NCI-H1694 (cell line): ENCODE data around the gene CHRNA4.
"Not testable (repeated sequence)": the region's sequence is repeated elsewhere in the genome, so short reads cannot be mapped to it uniquely, and the experiment has no call there.

Experiments used
- DNase-seq: peaks from one replicate; lab custom pipeline; 2025; lab: John Stamatoyannopoulos, UW

CHRNA4 gene

GRCh38 chr20:63348828-63349515, 12.2 kb downstream of the CHRNA4 start:
- DNase-seq, result no peak

GRCh38 chr20:63347950-63348827, 13.0 kb downstream of the CHRNA4 start:
- no peak for DNase-seq

DNA sequence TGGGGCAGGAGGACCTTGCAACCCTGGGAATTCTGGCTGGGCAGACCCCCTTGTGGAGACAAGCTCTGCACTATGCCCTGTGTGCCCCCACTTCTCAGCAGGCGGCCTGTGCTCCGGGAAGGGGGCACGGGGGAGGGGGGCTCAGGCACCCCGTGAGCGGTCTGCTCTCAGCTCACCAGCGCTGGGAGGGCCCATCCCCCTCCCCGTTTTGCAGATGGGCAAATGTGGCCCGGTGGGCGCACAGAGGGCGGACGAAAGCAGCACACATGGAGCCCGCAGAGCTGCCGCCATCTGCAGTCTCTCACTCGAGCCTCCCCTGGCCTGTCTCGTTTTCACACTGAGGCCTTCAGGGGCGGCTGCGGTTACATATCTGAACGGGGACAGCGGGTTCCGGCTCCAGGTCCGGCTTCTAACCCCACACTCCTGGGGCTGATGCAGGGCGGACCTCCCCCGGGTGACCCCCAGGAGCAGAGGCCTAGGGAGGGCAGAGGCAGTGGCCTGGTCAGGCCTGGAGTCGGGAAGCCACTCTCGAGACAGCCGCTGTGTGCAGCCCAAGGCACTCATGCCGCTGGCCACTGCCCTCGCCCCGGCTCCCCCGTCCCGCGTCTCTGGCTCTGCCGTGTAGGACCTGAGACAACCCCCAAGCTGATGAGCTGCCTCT, 13.9 kb downstream of the CHRNA4 start:
- no peak for DNase-seq

DNA sequence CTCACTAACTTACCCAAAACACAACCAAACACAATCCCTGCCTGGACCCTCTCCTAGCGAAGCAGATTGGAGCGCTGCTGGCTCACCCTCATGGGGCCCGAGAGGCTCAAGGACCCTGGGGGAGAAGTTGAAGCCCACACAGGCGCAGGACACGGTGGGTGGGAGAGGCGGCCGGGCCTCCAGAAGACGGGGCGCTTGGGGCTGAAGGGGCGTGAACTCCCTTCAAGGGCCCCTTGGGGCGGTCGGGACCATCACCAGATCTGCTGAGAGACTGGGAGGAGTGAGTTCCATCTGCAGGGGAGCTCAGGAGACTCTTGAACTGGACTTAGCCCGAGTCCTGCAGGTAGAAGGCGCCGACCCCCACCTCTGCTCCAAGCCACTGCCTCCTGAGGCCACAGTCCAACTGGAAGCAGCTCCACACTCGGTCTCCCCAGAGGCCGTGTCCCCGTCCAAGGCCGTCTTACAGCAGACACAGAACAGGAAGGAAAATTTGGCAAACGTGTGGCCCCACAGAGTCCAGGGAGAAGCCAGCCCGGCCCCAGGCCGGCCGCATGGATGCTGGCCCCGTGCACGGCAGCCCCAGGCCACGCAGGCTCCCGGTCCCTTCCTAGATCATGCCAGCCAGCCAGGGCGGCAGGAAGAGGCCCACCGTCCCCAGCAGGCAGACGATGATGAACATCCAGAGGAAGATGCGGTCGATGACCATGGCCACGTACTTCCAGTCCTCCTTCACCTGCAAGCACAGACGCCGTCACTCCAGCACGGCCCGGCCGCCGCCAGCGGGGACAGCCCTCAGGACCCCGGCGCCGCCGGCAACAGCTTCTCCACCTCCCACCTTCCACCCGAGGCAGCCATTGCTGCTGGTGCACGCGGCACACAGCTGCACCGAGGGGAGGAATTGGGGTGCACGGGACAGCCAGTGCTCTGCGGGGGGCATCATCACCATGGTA, 14.7 kb downstream of the CHRNA4 start:
- DNase-seq, result no peak

- no peak for DNase-seq
Observed at GRCh38 chr20:63345328-63346100, 15.6 kb downstream of the CHRNA4 start.

DNA sequence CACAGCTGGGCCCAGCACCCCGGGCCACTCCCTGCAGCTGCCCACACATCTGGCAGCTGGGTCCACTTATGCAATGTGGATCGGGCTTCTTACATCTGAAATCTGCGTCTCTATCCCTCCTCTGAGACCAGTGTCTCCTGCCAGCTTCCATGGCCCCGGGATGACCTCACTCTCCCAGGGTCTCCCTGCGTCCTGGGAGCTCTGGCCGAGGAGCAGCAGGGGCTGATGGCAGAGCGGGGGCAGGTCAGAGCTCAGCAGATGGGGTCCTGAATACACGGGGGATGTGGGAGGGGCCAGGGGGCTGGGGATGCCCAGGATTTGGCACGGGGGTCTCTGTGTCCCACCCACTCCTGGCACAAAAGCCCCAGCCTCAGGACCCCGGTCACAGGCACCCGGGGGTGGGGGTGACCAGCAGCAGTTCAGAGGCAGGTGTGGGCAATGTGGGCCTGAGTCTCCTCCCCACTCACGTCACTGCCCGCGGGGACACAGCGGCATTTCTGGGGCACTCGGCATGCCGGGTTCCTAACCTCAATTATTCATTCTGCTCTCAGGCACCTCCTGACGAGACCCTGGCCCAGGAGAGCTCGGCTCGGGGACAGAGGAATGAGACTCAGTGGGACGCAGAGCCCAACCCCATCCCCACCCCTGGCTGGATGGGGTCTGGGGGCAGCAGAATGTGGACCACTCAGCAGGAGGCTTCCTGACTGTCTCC, 16.4 kb downstream of the CHRNA4 start:
- no peak for DNase-seq

DNA sequence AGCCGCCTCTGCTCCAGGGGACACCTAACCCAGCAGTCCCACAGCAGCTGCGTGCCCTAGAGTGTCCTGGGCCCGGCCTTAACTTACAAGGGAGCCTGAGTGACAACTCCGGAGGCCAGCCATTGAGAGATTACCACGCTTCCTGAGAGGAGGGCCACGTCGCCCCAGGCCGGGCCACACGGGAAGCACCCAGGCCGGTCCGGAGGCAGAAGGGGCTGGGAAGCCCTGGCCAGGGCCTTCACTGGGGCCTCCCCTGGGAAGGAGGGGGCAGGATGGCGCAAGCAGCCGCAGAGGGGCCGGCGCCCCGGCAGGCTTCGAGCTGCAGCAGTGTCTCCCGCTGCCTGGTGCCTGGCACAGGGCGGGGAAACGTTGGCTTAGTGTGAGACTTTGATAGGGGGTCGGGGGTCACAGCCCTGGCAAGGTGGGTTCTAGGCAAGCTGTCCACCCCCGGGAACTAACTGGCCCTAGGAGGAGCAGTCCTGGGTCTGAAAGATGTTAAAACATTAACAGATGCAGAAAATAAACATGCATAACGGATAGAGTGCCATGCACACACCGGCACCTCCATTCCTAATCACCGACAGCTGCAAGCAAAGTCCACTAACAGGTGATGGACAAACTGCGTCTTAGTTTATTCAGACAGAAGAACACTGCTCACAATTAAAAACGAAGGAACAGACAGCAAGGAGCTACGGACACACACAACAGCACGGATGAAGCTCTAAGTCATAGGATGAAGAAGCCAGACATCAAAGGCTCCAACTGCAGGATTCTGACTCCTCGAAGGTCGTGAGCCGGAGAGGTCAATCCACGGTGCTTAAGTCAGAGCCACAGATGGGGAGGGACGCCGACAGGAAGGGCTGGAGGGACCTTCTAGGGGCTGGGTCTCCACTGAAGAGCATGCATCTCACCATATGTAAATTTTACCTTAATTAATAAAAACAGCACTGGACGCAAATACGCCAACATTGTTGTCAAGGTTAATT, 17.4 kb downstream of the CHRNA4 start:
- no peak for DNase-seq

- DNase-seq, result no peak
Observed at GRCh38 chr20:63342561-63343459, 18.3 kb downstream of the CHRNA4 start.

DNA sequence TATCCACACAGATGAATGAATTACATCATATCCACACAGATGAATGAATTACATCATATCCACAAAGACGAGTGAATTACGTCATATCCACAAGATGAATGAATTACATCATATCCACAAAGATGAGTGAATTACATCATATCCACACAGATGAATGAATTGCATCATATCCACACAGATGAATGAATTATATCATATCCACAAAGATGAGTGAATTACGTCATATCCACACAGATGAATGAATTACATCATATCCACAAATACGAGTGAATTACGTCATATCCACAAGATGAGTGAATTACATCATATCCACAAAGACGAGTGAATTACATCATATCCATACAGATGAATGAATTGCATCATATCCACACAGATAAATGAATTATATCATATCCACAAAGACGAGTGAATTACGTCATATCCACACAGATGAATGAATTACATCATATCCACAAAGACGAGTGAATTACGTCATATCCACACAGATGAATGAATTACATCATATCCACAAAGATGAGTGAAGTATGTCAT, 20.9 kb downstream of the CHRNA4 start:
- DNase-seq, result not testable (repeated sequence)

DNA sequence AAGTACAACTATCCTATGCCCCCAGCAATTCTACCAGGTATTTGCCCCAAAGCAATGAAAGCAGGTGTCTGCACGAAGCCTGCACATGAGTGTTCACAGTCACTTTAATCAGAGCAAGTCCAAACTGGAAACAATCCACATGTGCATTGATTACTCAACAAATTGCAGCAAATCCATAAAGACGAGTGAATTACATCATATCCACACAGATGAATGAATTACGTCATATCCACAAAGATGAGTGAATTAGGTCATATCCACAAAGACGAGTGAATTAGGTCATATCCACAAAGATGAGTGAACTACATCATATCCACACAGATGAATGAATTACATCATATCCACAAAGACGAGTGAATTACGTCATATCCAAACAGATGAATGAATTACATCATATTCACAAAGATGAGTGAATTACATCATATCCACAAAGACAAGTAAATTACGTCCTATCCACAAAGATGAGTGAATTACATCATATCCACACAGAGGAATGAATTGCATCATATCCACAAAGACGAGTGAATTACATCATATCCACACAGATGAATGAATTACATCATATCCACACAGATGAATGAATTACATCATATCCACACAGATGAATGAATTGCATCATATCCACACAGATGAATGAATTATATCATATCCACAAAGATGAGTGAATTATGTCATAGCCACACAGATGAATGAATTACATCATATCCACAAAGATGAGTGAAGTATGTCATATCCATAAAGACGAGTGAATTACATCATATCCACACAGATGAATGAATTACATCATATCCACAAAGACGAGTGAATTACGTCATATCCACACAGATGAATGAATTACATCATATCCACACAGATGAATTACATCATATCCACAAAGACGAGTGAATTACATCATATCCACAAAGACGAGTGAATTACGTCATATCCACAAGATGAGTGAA, 21.7 kb downstream of the CHRNA4 start:
- not testable (repeated sequence) for DNase-seq

- no peak for DNase-seq
Observed at GRCh38 chr20:63337786-63338420, 23.2 kb downstream of the CHRNA4 start.

DNA sequence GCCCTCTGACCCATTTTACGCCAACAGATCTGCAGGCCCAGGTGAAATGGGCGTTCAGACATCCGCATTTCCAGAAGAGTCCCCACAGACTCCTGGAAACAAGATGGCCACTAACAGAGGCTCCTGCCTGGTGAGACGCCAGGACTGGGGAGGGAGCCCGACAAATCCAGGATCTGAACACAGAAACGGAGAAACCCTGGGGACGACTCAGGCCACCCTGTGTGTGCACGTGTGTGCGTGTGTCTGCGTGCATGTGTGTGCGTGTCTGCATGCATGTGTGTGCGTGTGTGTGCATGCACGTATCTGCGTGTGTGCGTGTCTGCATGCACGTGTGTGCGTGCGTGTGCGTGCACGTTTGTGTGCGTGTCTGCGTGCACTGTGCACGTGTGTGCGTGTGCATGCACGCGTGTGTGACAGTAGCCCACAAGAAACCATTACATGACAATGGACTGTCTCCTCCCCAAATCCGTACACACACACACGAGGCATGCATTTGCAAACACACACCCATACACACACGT, 24.9 kb downstream of the CHRNA4 start:
- no peak for DNase-seq

- no peak for DNase-seq
Observed at GRCh38 chr20:63335711-63336110, 25.4 kb downstream of the CHRNA4 start.

- DNase-seq, result not testable (repeated sequence)
Observed at GRCh38 chr20:63335060-63335459, 26.1 kb downstream of the CHRNA4 start.

DNA sequence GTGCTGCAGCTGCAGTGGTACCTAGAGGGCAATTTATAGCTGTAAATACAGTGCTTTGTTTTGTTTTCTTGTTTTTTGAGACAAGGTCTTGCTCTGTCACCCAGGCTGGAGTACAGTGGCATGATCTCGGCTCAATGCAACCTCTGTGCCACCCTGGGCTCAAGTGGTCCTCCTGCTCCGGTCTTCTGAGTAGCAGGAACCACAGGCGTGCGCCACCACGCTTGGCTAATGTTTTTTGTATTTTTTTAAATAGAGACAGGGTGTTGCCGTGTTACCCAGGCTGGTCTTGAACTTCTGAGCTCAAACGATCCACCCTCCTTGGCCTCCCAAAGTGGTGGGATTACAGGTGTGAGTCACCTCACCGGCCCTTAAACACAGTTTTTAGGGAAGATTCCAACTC, 26.8 kb downstream of the CHRNA4 start:
- DNase-seq, result no peak
